ENCODE results near the gene PTX4. TPM values are rescaled to one million over a fixed set of nuclear protein-coding genes. Genes with fewer than 3 reads are reported as not detected.

PTX4 gene
- total RNA-seq, 1 donor from 2014 or later, result not detected

GRCh38 chr16:1505912-1506311 lies 17.2 kb upstream of the PTX4 start:
- no peak for DNase-seq (ENCODE audit: low spot score in 2 of 2)
- intact Hi-C loops (cut with DNase I), result no loop called here
- no peak overlapping the region for H3K27ac ChIP-seq
- H3K36me3 ChIP-seq, result peaks cover 38 to 47% of the 10 kb centered on the region in 2 donors
- no peaks in the 10 kb centered on the region for H3K9me3 ChIP-seq
- TF ChIP-seq CTCF (IDR thresholded peaks at IDR 0.05), result no peak
- H3K4me3 ChIP-seq, result no peak overlapping the region
- no peaks in the 10 kb centered on the region for H3K27me3 ChIP-seq
- H3K4me1 ChIP-seq, result peaks cover 13 to 19% of the 10 kb centered on the region in 2 donors

- H3K9me3 ChIP-seq, result no peaks in the 10 kb centered on the region
- intact Hi-C loops (cut with DNase I), result no loop called here
- H3K4me3 ChIP-seq, result no peak overlapping the region
- peaks cover 13 to 18% of the 10 kb centered on the region in 2 donors for H3K4me1 ChIP-seq
- H3K27ac ChIP-seq, result no peak overlapping the region
- TF ChIP-seq CTCF (IDR thresholded peaks at IDR 0.05), result no peak
- DNase-seq (ENCODE audit: low spot score in 2 of 2), result no peak
- H3K27me3 ChIP-seq, result no peaks in the 10 kb centered on the region
- H3K36me3 ChIP-seq, result peaks cover 44 to 53% of the 10 kb centered on the region in 2 donors
Measured at GRCh38 chr16:1505073-1505844, 16.5 kb upstream of the PTX4 start.

GRCh38 chr16:1503110-1503955 lies 14.6 kb upstream of the PTX4 start:
- DNase-seq (ENCODE audit: low spot score in 2 of 2), result no peak
- intact Hi-C loops (cut with DNase I), result no loop called here
- Histone ChIP-seq H3K27me3 (no peaks in the 10 kb centered on the region), H3K4me3 (no peak overlapping the region), H3K36me3 (peaks cover 62 to 64% of the 10 kb centered on the region in 2 donors), H3K27ac (no peak overlapping the region), H3K4me1 (peaks cover 0 to under 1% of the 10 kb centered on the region in 2 donors), H3K9me3 (no peaks in the 10 kb centered on the region)
- TF ChIP-seq CTCF (IDR thresholded peaks at IDR 0.05), result no peak

GRCh38 chr16:1502092-1503004 lies 13.6 kb upstream of the PTX4 start:
- no peak for DNase-seq (ENCODE audit: low spot score in 2 of 2)
- Histone ChIP-seq H3K9me3 (no peaks in the 10 kb centered on the region), H3K36me3 (peaks cover 68% of the 10 kb centered on the region in 2 donors), H3K4me1 (no peaks in the 10 kb centered on the region), H3K4me3 (no peak overlapping the region), H3K27ac (no peak overlapping the region), H3K27me3 (no peaks in the 10 kb centered on the region)
- TF ChIP-seq CTCF (IDR thresholded peaks at IDR 0.05), result no peak
- intact Hi-C loops (cut with DNase I), result no loop called here

- intact Hi-C loops (cut with DNase I), result no loop called here
- Histone ChIP-seq H3K27ac (no peak overlapping the region), H3K4me1 (no peaks in the 10 kb centered on the region), H3K9me3 (no peaks in the 10 kb centered on the region), H3K27me3 (no peaks in the 10 kb centered on the region), H3K4me3 (no peak overlapping the region), H3K36me3 (peaks cover 71 to 75% of the 10 kb centered on the region in 2 donors)
- DNase-seq (ENCODE audit: low spot score in 2 of 2), result no peak
- no peak for TF ChIP-seq CTCF (IDR thresholded peaks at IDR 0.05)
Measured at GRCh38 chr16:1501630-1502029, 12.9 kb upstream of the PTX4 start.
